HG02943 (cell line): ENCODE results near the gene AGBL4.

Source experiments
- ATAC-seq: cut with Tn5 transposase; IDR thresholded peaks from one replicate; pipeline ENCODE4 v1.9.1; 2021; ENCODE audit warnings: mild to moderate bottlenecking, low read depth, moderate library complexity; ENCODE audit not compliant: unreplicated experiment

Gene AGBL4

DNA sequence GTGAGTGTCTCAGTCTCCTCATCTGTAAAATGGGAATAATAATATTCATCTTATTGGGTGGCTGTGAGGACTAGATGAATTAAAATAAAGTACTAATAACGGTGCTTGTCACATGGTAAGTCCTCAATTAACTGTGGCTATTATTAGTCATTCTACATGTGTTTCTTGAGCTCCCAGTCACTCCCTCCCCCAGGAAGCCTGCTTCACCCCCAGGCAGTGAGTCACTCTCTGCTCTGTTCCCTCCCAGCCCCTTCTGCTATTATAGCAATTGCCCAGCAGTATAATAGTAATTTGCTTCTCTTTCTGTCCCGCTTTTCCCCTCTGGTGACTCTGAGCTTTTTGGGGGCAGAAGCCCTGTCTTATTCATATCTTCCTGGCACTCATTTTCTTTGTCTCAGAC, 1349.1 kb downstream of the AGBL4 start:
- no peak for ATAC-seq

DNA sequence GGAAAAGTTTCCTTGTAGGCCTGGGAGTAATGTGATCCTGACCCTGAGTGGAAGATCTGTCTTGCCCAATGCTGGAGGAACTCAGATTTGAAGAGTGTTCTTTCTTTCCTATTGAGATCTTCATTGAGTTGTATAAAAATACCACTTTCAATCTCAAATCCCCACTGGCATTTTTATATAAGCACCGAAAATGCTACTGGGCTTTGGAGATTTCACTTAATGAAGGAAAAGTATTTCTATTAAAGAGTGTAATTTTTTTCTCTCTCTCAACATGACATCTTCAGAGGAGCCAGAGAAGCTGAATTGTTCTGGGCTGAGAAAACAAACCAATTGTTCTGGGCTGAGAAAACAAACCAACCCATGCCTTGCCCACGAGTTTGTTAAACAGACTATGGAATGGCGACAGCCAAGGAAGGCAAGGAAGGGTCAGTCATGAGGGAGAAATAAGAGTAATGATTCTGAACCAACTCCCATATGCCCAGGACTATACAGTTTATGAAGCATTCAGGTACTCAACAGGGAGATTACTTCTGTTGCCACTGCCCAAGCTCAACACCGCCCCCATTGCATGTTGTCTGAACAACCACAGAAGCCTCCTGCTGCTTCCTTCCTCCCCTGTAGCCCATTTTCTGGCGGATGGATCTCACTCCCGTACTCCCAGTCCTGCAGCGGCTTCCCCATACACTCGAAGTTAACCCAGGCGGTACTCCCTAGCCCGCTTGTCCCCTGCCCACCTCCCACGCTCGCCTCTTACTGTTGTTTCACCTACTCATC, 1350.2 kb downstream of the AGBL4 start:
- ATAC-seq = no peak

DNA sequence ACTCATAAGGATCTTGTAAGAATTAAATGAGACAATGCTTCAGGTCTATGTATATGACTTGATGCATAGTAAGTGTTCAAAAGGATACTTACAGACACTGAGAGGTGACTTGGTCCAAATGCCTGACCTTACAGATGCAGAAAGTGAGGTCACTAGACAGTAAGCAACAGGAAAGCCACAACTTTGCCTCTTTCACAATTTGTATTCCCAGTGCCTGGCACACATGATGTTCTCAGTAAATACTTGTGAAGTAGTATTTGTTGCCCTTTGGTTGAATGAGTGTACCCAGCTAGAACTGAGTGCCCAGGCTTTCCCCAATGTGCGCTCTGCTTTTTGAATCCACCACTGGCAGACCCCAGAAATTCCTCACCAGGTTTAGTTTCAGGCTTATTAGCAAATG, 1352.2 kb downstream of the AGBL4 start:
- ATAC-seq = no peak

DNA sequence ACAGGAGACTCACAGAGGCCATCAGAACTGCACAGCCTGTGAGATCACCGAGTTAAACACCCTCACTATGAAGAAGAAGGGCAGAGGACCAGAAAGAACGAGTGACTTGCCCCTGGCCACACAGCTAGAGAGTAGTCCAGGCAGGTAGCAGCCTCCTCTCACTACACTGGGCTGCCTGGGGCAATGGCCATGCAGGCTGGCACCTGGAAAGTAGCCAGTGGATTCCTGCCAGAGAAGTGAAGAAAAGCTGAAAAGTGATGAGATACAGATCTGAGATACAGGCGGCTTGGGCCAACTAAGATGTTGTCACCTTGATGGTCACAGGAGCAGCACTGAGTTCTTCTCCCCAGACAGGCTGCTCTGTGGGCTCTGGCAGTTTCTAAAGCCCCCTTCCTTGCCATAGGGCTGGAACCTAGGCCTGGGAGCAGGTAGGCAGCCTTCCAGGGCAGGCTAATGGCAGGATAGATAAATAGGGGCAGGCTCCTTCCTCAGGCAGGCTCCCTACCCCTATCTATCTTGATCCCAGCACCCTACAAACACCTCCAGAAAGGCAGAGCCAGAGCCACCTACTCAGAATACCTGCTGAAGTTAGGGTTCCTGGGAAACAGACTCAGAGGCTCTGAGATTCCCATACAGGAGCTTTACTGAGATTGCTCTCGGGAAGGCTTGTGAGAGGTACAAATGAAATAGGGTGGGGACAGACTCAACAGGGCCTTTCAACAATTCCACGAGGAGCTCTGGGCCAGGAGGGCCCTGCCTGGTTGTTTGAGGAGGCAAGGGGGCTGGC, 1353.3 kb downstream of the AGBL4 start:
- ATAC-seq = no peak

DNA sequence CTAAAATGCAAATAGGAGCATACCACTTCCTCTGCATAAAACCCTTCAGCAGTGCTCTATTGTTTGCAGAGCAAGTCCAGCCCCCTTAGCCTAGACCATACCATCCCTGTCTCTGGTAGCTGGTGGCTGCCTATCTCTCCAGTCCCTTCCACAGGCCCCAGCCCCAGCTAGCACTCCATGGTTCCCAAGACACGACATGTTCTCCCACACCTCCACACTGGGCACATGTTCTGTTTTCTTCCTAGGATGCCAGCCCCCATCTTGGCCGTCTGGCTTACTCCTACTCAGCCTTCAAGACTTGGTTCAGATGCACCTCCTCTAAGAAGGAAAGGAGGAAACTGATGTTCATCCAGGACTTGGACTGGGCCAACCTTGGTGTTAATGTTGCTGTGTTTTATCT, 1355.4 kb downstream of the AGBL4 start:
- ATAC-seq = no peak

DNA sequence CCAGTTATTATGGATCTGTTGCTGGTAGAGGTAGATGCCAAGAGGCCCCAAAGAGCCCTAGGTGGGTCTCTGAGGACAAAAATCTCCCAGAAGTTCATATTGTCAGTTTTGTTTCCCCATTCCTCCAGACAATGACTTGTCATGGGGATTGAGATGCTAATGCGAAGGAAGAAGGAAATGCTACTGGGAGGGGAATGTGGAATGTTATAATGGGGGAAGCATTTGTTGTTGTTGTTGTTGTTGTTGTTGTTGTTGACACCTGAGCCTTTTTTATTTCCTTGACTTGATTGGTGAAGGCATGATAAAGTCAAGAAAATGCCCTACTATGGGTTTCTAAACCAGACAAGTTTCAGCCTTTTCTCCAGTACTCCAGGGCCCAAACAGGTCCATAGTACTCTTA, 1356.0 kb downstream of the AGBL4 start:
- ATAC-seq = no peak

DNA sequence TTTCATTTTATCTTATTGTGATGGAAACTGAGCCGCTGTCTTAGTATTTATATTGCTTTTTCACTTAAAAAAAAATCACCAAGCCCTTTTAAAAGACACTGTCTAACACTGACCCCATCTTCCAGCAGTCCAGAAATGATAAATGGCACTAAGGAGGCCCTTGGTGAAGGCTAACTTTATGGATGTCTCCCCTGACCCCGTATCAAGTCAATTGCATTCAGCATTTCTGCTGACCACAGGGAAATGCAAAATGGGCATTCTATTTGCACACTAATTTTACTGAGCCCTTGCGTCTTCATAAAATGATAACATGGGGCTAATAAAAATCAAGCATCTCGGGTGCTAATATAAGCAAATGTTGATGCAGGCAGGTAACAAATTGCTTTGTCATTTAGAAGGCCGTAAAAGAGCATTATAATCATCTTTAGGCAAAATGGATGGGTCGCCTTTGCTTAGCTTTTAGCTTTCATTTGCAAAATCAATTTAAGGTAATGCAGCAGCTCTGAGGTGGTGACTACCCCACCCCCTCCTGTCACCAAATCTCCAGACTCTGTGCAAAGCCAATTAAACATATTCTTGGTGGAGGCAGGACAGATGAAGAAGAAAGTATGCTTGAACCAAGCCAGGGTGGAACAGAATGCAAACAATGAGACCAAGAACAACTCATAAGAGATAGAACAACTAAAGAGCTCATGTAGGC, 1357.9 kb downstream of the AGBL4 start:
- no peak for ATAC-seq

DNA sequence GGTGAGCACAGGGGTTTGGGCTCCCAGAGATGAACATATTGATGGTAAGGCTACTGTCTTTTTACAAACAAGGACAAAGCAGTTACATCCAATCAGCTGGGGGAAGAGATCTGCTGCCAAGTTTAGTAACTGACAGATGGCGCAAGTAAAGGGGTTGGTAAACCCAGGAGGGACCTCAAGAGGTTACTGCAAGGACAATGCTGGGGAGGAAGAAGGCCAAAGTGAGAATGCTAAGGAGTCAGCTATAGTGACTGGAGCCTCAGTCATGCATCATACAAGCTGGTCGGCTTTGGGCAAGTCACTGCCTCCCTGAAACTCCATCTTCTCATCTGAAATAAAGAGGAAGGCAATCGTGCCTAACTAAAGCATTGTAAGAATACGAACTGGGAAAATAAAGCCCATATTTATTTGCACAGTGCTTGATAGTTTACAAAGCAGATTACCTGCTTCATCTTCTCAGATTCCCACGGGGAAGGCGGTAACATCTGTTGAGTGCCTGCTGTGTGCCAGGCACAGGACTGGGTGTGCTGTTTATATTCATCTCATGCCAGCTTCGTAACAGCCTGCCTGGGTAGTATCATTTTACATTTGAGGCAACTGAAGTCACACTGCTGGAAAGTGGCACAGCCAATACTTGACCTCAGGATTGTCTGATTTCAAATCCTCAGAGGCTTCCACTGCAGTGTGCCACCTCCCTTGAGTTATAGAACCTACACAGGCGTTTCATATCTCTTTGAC, 1361.9 kb downstream of the AGBL4 start:
- no peak for ATAC-seq

DNA sequence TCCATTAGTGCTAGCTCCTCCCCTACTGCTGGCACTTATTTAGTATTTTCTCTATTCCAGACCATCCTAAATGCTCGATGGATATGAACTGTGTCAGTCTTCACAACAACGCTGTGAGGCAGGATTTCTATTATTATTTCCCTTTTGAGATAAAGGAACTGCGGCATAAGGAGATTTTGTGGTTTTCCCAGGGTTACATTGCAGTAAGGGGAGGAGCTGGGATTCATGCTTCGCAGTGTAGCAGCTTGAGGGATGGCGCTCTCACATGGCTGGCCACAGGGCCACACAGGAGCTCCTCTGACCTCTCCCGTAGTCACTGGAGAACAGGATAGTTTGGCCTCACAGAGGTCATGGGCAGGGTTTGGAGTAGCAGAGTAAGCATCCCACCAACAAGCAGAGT, 1364.0 kb downstream of the AGBL4 start:
- no peak for ATAC-seq

DNA sequence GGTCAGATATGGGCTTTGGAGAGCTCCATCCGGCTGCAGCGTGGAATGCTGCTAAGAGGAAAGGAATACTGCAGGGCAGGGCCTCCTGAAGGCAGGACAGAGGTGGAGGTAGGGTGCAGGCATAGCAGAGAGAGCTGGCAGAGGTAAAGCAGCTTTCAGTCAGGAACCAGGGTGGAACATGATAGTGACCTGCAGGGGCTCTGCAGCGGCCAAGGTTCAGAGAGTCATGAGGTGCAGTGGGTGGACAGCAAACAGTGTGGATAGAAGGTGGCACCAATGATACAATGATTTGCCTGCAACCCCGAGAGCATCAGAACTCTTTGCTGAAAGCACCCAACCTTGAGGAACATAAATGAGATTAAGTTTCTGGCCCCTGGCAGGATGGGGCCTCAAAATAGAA, 1366.3 kb downstream of the AGBL4 start:
- no peak for ATAC-seq

DNA sequence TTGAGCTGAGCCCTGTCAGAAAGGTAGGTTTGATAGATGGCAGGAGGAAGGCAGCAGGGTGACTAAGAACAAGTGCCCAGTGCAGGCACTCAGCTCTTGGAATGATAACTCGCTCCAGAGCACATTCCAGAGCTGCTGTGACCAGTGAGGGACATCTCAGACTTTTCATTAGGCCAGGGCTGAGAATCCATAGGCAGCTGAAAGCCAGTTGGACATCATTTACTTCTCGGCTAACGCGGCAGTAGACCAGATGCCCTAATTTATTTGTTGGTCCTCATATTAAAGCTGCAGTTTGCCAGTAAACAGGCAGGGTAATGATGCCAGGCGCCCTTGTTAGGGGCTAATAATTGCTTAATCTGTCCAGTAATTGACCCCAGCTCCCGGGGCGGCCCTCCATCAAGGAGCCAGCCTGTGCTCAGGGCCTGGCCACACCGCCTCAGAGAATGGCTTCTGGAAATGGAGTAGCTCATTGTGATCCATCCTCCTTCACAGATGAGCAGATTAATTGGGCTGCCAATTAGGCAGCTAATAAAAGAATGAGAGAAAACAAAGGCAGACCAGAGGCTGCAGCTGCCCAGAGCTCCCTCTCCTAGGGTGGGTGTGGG, 1369.0 kb downstream of the AGBL4 start:
- no peak for ATAC-seq

DNA sequence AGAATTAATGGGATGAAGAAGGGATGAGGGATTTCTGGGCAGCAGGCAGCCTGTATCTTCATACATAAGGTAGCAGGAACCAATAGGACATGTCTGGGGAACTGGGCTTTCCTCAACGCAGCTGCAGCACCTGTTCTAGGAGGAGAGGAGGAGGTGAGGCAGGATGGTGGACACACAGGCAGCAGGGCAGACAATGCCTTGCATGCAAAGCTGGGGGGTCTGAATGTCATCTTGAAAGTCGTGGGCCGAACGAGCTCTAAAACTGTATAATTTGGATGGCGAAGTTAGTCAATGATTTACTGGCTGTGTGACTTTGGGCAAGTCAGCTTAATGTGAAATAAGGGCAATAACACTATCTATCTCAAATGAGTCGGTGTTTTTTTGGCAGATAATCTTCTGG, 1371.4 kb downstream of the AGBL4 start:
- ATAC-seq = no peak

DNA sequence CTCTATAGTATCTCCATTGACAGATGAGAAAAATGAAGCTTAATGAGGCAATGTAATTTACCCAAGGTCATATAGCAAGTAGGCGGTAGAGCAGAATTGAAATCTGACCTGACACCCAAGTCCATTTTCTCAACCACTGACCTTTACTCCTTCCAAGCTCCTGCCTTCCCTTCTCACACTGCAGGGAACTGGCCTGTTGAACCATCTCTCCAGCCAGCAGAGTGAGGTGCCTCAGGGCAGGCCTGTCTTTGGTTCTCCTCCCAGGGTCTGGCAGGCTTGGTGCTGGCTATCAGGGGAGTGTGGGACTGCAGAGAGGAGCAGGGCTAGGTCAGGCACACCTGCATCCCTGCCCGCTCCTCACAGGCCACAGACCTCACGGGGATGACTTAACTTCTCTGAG, 1373.9 kb downstream of the AGBL4 start:
- no peak for ATAC-seq

DNA sequence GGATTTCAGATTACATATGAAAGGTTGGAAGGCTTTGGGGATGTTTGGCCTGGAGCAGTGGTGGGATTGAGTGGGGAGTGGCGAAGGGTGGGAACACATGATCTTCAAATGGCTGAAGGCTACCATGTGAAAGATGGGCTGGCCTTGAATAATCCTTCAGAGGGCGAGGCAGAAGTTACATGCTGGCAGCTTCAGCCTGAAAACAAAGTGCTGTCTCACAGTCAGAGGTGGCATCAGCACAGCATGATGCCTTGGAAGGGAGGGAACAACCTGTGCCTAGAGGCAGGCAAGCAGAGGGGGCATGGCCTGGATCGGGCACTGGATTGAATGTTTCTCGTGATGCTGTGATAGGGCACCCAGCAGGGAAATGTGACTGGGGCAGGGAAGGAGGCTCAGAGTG, 1377.9 kb downstream of the AGBL4 start:
- ATAC-seq = no peak

DNA sequence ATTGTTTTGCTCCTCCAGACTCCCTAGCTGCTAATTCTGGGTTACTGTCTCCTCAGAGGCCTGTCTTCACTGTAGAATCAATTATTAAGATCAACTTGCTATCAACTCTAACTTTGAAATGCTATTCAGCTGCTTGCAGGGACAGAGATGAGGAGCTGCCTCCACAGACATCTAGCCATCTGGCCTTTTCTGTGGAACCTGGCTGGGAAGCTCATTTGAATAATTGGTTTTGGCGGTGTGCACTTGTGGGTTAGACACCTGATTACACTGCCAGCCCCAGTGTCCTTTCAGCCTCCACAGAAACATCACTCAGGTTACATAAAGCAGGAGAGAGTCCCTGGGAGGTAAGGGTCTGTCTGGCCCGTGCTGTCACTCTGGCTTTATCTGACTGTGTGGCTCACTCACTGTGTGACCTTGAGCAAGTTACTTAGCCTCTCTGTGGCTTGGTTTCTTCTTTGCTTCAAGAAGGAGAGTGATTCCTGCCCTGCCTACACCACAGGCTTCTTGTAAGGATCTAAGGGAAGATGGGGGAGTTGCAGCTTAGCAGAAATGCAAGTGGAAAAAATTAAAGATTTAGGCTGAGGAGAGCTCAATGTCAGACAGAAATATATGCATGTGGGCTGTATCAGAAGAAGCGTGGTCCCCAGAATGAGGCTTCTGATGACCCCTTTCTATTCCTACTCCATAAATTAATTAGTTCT, 1378.7 kb downstream of the AGBL4 start:
- no peak for ATAC-seq

DNA sequence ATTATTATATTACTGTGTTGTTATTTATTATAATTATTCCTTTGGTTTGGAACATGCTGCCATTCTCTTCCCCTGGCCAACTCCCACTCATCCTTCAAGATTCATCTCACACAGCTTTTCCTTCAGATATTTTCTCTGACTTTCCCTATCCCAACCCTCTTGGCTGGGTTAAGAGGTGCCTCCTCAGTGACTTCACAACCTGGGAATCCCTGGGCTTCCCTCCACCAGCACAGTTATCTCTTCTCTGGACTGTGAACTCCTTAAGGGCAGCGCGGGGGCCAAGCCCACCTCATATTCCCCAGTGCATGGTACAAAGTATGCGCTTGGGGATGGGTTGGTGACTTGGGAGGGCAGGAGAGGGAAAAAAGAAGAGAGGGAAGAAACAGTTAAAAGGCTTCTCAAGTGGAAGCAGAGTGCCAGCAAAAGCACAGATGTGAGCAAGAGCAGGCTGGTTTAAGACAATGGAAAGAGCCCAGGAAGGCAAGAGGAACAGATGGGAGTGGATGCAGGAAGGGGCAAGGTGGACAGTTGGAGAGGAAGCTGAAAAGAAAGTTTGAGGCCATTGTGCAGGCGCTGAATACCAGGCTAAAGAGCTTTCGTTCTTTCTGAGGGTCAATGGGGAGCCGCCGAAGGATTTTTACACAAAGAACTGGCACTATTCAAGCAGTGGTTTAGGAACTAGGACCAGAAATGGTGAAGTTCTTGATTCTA, 1379.4 kb downstream of the AGBL4 start:
- ATAC-seq = no peak

DNA sequence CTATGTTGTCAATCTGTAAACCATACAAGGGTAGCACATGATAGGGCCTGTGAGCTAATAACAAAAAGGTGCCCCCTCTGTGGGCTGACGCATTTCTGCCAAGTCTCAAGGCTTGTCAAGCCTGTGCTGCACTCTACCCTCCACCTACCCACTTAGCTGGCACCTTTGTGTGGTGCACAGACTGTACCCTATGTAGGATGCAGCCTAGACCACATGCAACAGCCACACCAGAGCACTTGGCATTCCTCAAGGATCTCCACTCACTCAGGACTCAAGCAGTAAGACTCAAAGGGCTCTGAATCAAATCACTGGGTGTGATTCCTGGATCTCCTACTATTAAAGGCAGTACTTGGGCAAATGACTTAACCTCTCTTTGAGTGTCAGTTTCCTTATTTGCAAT, 1380.6 kb downstream of the AGBL4 start:
- no peak for ATAC-seq

DNA sequence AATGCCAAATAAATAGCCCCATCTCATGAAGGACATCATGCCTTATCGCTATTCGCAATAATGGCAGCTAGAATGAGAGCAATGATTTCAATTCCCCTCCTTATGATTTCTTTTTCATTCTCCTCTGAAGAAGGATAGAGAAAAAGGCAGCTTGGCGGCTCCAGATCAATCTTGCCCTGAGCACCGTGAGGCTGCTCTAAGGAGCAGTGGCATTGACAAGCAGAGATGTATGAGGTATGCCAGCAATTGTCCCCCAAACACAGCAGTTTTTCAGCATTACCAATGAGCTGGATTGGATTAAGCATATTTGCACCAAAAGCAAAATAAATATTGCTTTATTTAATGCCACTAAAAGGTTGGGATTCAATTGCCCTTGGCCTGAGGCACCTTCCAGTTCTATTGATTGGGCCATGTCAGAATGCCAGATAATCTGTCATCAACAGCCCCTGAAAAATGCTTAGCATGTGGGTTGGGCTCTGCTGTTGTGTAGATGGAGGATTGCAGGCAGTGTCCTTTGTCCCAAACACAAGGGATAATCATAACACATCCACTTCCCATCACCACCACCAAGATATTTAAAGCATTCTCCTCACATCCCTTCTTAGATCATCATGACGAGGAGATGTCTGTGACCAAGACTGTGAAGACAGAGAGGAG, 1382.8 kb downstream of the AGBL4 start:
- ATAC-seq = no peak

DNA sequence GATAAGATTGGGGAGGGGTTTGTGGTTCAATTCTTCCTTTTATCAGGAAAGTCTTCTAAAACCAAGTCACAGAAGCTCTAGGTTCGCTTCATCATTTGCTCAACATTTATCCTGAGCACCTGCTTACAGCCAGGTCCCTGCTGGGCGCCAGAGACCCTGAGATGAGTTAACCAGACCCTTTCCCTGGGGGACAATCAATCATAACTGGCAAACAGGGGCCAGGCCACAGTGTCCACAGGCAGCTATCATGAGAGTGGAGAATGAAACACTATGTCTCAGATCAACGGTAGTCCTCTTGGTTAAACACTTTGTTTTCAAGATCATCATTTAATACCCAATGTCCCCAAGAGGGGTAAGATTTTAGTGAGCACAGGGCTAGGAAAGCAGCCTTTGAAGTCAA, 1393.9 kb downstream of the AGBL4 start:
- ATAC-seq = no peak
